NCI-H1436 treated with DMSO at 0.1 percent for 48 hours (cell line): Measurements from ENCODE around the gene TNS1.

Experiments used
- DNase-seq: peaks from one replicate; lab custom pipeline; 2025; lab: John Stamatoyannopoulos, UW

The TNS1 gene

DNA sequence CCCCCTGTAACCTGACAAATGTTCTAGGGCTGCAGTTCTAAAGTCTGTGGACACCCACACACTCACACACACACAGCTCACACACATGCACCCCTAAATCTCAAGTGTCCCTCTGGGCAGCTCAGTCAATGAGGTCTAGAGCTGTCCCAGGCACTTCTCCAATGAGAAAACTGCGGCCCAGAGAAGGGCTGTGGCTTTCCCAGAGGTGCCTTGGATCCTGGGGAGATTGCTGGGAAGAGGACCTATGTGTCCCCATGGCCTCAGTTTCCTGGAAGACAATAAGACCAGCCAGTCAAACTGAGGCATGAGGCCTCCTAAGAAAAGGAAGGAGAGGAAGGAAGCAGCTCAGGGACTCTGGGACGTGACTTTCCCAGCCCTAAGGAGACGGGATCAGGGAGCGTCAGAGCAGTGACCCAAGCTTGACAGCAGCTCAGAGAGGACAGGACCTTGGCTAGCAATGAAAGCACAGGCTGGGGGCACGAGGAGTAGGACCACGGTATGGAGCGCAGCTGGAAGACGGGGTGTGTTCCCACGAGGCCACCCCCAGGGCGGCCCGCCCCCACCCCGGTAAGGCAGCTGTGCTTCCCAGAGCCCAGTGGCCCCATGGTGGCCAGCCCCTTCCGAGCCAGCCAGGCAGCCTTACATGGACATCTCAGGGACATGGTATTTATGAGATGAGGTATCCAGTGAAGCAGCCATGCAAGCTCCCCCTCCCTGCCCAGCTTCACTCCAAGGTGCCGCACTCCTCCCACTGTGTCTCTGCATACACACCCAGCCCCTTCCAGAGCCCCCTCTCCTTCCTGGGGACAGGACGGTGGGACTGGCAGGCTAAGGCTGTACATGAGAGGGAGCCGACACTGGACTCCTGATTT is 46.0 kb downstream of the TNS1 start:
- DNase-seq: no peak

DNA sequence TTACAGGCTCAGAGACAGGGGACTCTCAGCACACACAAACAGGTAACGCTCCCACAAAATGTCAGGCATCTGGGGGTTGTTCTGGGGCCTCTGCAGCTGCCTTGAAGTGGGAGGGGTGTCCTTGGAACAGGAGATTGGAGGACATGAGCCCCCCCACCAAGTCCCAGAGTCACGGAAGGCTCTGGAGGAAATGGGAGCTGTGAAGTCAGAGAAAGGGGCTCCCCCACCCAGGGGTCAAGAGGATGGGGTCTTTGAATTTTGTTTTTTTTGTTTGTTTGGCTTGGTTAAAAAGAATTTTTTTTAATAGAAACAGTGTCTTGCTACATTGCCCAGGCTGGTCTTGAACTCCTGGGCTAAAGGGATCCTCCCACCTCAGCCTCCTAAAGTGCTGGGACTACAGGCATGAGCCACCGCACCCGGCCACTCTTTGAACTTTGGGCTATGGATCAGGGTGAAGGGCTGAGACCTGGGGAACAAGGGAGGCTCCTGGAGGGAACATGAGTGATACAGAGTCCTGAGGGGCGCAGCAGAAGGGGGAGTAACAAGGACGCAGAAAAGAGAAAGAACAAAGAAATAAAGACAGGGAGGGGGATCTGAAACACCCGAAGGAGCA is 46.8 kb downstream of the TNS1 start:
- no peak for DNase-seq

DNA sequence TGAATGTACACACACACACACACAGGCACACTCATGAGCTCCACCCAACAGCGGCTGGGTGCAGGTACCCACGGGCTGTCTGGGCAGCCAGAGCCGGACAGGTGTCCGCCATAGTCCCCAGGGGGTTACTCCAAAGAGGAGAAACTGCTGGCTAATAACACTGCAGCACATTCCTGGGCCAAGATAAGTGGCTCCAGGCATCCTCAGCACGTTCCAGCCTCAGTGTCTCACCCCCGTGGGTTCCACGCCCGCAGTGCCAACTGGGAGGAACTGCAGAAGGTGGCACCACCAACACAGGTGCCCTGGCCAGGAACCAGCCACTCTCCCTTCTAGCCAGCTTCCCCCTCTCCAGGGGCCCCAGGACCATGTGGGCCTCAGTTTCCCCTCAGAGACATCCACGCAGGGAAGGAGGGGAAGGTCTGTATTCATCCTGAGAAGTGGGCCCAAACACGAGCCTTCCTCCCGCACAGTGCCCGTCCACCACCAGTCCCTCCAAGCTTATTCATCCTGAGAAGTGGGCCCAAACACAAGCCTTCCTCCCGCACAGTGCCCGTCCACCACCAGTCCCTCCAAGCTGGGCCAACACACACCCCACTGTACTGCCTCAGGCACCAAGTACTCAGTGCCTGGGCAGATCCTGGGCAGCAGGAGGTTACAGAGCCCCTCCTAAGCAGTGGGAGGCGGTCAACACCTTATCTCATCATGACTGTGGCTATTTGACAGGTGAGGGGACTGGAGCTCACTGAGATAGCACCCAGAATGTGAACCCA is 47.6 kb downstream of the TNS1 start:
- no peak for DNase-seq

DNA sequence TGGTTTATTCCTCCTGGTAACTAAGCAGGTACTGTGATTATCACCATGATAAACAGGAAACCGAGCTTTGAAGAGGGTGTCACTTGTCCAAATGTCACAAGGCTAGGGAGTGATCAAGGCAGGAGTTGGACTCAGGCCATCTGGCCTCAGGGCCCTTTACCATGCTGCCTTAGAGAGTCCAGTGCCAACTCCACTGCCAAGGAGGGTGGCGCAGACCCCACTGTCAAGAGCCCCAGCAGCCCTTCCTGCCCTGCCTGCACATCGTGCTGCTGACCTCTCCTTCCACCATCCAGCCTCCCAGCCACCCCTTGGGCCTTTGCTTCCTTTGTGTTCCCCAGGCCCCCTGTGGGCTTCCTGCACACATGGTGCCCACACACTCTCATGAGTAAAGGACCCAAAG is 48.3 kb downstream of the TNS1 start:
- no peak for DNase-seq

DNA sequence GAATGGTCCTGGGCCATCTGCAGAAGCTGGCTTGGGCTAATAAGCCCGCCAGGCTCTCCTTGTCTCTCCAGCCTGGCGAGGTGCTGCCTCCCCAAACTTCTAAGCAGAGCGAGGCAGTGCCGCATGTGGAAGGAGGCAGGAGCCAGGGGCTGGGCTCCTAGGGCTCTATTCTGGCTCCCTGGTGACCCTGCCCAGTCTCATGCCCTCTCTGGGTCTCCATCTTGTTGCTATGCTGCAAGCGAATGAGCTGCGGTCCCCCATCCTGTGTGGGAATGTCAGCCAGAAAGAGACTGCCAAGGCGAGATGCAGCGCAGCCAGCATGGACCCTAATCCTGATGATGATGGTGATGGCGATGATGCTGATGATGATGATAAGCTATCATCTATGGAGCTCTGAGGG is 48.7 kb downstream of the TNS1 start:
- DNase-seq: no peak

DNA sequence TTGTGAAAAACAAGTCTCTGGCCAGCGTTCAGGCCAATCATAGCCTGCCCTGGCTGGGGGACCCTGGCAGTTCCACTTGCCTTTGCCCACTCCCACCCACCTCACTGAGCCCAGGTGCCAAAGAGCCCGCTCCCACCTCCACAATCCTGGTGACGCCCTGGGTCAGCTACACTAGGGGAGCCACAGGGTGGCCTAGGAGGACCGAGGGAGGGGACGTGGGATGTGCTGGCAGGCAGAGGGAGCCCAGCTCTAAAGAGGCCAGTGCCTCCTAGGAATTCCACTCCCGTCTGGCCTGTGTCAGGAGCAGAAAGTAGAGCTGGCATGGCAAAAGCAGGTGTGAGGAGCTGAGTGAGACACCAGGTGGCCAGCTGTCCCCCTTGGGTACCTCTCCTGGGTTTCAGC is 49.3 kb downstream of the TNS1 start:
- DNase-seq: no peak

DNA sequence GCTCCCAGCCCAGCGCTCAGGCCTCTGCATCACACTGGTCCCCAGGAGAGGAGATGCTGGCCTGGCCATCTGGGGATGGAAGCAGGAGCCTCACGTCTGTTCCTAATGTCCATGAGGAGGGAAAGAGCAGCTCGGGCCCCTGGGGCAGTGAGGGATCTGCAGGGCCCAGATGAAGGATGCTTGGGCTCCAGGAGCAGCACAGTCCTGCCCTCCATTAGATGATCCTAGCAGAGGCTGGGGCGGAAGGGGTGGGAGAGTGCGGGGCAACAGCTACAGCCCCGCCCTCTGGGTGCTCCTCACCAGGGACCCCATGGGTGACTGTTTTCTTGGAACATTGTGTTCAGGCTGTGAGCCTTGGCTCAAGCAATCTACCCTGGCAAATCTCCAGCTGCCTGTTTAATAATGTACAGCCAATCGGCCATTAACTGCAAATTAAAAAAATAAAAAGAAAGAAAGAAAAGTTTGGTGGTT is 49.7 kb downstream of the TNS1 start:
- DNase-seq: no peak

DNA sequence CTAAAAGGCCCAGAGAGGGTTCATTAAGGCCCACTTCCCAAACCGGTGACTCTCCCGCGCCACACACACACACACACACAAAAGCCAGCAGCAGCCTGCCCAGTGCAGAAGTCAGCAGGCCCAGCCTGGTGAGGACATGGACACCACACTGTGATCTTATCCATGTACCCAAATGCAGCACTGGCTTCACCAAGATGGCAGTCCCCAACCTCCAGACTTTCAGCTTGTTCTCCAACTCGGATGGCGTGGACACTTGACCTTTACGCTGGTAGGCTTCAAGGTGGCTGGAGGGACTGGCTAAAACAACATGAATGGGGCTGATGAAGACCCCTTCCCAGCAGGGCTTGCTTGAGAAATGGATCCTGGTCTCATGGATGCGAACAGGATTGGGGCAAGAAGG is 50.4 kb downstream of the TNS1 start:
- no peak for DNase-seq

DNA sequence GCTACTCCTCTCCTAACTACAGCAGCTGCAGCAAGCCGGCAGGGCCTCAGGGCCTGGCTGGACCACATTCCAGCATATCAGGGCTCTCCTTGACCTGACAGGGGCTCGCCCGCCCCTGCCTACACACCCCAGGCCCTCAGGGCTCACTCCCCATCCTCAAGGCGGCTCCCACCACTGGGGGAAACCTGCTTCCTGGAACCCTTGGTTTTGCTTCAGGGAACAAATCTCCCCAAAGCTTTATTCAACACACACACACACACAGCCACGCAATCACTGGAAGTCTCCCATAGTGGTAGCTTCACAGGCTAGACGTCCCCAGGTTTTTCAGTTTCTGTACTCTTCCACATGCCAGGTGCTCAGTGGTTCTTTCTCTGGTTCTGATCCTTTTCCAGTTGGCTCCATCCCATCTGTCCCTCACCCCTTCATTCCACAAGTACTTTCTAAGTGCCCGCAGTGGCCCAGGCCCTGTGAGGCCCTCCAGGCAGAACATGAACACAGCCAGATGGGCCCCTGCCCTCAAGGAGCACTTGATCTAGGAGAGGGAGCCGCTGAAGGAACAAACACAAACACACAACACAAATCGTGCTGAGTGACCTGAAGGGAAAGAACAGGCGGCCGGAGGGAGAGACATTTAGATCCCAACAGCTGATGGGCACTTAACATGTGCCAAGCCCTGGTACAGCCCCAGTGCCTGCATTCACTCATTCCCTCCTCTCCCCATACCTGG is 51.1 kb downstream of the TNS1 start:
- DNase-seq: no peak

DNA sequence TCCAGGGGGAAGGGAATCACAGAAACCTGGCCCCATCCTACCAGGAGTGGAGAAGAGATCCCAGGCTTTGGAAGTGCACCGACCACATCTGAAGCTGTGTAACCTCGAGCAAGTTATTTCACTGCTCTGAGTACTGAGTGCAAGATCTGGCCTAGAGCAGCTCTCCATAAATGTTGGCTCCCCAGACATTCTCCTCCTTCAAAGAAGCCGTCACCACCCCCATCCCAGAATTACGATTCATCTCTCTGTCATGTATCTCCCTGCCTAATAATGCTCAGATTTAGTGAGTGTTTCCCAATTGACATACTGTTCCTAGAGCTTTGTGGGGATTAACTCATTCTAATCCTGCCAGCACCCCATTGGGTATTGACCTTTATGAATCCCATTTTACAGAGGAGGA is 51.7 kb downstream of the TNS1 start:
- DNase-seq: no peak

DNA sequence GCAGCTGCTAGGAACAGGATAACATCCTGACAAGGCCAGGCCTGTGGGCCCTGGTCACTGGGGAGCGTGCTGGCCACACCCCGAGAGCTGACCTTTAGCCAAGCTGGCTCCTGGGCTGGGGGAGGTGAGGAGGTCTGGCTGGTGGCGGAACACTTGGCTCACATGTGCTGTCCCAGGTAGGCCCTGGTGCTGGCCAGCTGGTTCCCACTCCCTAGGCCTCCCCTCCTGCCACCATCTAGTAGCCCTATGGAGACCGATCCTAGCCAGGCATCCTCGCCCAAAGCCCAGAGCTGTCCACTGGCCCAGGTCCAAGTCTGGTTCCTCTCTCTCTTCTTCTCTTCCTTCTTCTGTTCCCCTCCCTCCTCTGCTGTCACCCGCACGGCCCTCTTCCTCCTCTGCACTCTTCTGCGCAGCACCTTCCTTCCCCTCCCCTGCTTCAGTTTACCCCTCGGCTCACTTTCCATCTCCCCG is 52.4 kb downstream of the TNS1 start:
- no peak for DNase-seq

DNA sequence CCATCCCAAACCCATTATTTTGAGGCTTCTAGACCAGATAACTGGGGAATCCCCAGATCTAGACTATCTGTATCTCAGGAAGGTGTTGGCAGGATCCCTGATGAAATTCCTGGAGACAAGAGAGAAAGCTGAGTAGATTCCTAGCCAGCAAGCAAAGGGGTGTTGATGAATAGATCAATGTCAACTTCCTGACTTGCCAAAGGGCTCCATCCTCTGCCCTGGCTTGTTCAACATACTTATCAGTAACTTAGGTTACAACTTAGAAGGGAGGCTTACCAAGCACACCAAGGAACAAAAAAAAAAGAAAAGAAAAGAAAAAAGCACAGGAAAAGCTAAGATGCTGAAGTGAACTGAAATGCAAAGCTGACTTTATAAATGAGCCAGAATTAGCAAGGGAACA is 53.3 kb downstream of the TNS1 start:
- no peak for DNase-seq

DNA sequence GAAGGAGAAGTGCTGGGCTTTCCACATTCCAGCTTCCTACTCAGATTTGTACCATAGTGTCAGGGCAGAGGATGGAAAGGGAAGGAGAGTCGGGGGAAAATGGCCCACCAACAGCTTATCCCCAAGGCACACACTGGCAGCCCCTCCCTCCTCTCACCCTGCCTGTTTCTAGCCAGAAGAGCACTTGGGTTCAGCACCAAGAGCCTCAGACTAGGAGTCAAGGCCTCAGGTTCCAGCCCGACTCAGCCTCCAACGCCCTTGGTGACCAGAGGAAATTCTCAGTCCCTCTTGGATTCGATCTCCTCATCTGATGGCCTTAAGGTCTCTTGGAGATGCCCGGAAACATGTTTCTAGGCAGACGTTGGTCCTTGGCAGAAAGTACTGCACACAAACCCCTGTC is 53.9 kb downstream of the TNS1 start:
- no peak for DNase-seq

DNA sequence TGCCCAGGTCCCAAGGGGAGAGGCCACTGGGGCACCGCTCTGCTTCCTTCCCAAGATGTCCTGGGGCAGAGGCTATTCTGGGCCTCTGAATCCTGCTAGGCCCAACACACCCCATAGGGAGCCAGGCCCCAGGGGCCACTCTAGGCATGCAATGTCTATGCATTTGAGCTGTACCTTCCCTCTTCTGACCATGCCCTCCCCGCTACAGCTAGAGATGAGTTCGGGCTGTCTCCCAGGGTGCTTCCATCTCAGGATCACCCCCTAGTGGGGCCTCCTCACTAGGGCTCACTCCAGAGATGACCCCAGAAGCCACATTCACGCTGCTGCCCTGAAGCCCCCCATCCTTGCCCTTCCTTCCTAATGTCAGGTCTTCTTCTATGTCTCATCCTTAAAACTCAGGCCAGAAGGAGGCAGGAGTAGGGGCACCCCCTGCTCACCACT is 54.4 kb downstream of the TNS1 start:
- DNase-seq: no peak

DNA sequence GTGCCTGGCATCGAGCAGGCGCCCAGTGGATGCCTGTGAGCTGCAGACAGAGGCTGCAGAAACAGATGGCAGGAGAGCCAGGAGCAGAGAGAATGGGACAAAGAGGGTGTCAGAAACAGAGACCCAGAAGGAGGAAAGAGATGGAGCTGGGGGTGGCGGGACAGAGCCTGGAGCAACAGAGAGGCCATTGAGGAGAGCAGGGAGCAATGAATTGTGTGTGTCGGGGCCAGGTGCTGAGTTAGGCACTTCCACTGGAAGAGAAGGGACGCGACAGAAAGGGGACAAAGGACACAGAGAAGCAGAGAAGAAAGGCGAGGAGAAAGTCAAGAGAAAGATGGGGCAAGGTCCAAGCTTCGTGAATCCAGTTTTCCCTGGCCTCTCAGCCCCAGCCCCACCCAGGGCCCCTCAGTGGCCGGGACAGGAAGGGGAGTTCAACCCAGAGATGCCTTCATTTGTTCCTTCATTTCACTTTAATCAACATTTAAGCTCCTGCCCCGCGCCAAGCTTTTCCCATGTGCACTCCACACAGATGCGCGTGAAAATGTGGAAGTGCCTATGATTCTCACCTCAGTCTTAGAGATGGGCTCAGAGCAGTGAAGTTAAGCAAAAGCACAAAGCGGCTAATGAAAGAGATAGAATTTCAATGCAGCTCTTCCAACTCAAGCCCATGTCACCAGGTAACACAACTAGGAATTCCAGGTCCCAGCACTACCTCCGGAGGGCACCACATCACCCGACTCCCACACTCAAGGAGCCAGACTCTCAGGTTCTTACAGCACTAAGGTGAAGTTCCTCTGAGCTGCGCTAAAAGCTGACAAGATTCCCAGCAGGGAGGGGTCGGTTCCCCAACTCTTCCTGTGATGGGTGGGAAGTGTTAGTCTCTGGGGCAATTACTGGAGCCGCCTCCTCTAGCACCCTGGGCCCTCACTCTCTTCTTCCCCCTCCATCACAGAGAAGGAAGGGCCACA is 55.1 kb downstream of the TNS1 start:
- DNase-seq: no peak

DNA sequence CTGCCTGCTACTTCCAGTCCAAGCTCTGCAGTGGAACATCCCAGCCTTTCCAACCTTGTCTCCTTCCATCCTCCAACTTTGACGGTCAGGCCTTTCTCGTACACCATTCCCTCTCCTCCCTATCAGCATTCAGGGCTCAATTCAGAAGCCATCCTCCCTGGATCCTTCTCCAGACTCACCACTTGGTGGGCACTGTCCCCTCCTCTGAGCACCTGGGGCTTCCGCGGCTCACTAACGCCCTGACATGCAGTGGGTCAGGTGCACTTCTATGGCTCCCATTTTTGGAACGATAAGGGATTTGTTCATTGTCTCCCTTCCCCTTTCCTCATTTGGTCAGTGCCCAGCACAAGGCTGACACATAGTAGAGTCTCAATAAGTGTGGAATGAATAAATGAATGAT is 56.7 kb downstream of the TNS1 start:
- no peak for DNase-seq

DNA sequence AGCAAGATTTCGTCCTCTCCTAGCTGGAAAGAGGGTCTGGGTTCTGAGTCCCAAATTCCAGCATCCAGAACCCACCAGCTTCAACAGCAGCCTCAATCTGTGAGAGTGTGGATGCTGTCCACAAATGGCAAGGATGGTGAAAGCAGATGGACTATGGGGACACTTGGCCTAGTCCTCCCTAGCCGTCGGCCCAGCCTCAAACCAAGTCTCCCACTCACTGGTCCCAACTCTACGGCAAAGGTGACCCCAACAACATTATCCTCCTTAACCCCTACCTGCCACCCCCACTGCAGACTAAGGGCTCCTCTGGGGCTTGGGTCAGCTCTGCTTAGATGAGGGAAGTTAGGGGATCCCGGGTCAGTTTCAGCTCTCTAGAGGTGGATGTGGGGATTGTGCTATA is 57.3 kb downstream of the TNS1 start:
- DNase-seq: no peak

DNA sequence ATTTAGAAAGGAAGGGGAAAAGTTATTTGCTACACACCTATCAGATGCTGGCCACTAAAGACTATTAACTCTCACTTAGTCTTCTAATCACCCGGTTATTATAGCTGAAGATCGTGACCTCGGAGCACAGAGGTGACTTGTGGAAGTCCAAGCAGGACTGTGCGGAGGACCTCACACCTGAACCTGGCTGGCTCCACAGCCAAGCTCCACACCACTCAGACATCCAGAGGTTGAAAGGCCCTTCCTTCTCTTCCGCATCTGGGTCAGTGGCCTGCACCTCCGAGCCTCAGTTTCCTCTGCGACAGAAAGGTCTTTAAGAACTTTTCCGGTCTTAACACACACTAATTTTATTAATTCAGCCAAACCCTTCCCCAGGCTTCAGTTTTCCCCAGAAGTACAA is 57.9 kb downstream of the TNS1 start:
- DNase-seq: no peak

DNA sequence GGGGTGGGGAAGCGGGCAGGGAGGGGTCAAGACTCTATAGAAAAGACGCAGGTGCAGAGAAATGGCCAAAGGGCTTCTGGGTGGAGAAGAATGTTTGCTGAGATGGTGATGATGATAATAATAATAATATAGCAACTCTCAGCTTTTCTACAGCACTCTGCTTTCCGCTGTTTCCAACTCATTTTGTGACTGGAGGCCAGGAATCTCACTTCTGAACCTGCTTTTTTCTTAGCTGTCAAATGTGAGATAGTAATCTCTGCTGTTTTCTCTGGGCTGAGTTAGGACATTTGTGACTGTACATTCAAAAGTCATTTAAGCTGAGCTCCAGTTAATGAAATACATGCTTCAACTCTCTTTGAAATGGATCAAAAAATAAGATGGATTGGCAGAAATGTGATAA is 58.4 kb downstream of the TNS1 start:
- no peak for DNase-seq

DNA sequence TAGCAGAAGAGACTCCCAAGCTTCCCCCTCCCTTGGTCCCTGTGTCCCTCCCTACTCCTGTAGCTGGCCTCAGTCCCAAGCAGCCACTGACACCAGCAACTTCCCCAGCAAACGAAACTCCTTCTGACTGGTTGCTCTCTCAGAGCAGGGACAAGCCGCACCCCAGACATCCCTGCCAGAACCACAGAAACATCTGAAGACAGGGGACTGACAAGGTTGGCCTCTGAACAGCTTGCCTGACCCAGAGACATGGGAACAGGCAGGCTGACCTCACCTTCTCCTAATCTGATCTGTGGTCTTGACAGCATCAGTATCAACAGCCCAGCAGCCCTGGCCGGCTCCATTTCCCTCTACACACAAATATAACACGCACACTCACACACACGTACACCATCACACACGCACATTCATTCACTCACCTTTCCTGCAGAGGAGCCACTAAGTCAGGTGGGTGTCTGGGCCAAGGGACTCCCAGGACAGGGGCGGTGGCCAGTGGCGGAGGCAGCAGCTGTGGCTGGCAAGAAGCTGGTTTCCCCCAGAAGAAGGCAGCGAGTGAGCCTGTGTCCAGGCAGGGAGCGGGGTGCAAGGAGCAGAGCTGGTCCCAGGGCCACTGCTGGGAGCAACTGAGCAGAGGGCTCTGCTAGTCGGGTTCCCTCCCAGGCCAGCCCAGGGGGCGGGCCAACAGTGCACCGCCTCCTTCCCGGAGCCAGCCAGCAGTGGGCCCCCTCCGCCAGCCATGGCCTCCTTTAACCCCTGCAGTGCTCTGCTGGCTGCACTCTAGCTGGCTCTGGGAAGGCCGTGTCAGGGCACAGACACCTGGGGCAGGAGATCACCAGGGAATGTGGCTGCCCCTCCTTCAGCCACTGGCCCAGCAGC is 59.1 kb downstream of the TNS1 start:
- DNase-seq: no peak
